ENCODE results near the gene CROT.

The CROT gene

GRCh38 chr7:87404674-87405073 is 59.2 kb downstream of the CROT start:
- no peak overlapping the region for H3K4me3 ChIP-seq (ENCODE audit: low read length)
- H3K79me2 ChIP-seq (ENCODE audit: control insufficient read depth, low read length), result no peaks in the 10 kb centered on the region
- no peaks in the 10 kb centered on the region for H3K4me1 ChIP-seq (ENCODE audit: control insufficient read depth, low read length)
- H4K20me1 ChIP-seq (ENCODE audit: control insufficient read depth, insufficient read depth, low read depth, low read length), result no peaks in the 10 kb centered on the region
- no peak overlapping the region for H3K4me2 ChIP-seq (ENCODE audit: low read length)
- H3K27ac ChIP-seq (ENCODE audit: low read depth, low read length), result no peak overlapping the region
- H3K9me2 ChIP-seq (replicated peaks; ENCODE audit: control insufficient read depth, low read length), result no peaks in the 10 kb centered on the region
- no peaks in the 10 kb centered on the region for H3K36me3 ChIP-seq (ENCODE audit: control insufficient read depth, low read length)
- TF ChIP-seq CTCF (IDR thresholded peaks at IDR 0.05; ENCODE audit: low read depth, low read length, poor library complexity, severe bottlenecking) (no peak), EZH2phosphoT487 (IDR thresholded peaks at IDR 0.05; ENCODE audit: borderline replicate concordance, low read length) (no peak)
- no peaks in the 10 kb centered on the region for H3K27me3 ChIP-seq (ENCODE audit: control insufficient read depth, low read length)
- no peaks in the 10 kb centered on the region for H3F3A ChIP-seq (ENCODE audit: control insufficient read depth, insufficient read depth)
- H3K9me3 ChIP-seq (ENCODE audit: control insufficient read depth, insufficient read depth, low read length), result no peaks in the 10 kb centered on the region

GRCh38 chr7:87411186-87411585 is 65.7 kb downstream of the CROT start:
- H3K4me2 ChIP-seq (ENCODE audit: low read length), result no peak overlapping the region
- H3K79me2 ChIP-seq (ENCODE audit: control insufficient read depth, low read length), result no peaks in the 10 kb centered on the region
- H3K27ac ChIP-seq (ENCODE audit: low read depth, low read length), result no peak overlapping the region
- no peaks in the 10 kb centered on the region for H4K20me1 ChIP-seq (ENCODE audit: control insufficient read depth, insufficient read depth, low read depth, low read length)
- H3K9me2 ChIP-seq (replicated peaks; ENCODE audit: control insufficient read depth, low read length), result no peaks in the 10 kb centered on the region
- no peaks in the 10 kb centered on the region for H3K27me3 ChIP-seq (ENCODE audit: control insufficient read depth, low read length)
- H3K36me3 ChIP-seq (ENCODE audit: control insufficient read depth, low read length), result no peaks in the 10 kb centered on the region
- no peaks in the 10 kb centered on the region for H3F3A ChIP-seq (ENCODE audit: control insufficient read depth, insufficient read depth)
- TF ChIP-seq EZH2phosphoT487 (IDR thresholded peaks at IDR 0.05; ENCODE audit: borderline replicate concordance, low read length), result no peak
- TF ChIP-seq CTCF (IDR thresholded peaks at IDR 0.05; ENCODE audit: low read depth, low read length, poor library complexity, severe bottlenecking), result no peak
- H3K4me3 ChIP-seq (ENCODE audit: low read length), result no peak overlapping the region
- H3K4me1 ChIP-seq (ENCODE audit: control insufficient read depth, low read length), result no peaks in the 10 kb centered on the region
- H3K9me3 ChIP-seq (ENCODE audit: control insufficient read depth, insufficient read depth, low read length), result no peaks in the 10 kb centered on the region

- Histone ChIP-seq H3K27ac (ENCODE audit: low read depth, low read length) (no peak overlapping the region), H3K36me3 (ENCODE audit: control insufficient read depth, low read length) (no peaks in the 10 kb centered on the region), H3K9me3 (ENCODE audit: control insufficient read depth, insufficient read depth, low read length) (no peaks in the 10 kb centered on the region), H3F3A (ENCODE audit: control insufficient read depth, insufficient read depth) (no peaks in the 10 kb centered on the region), H3K4me1 (ENCODE audit: control insufficient read depth, low read length) (no peaks in the 10 kb centered on the region), H3K9me2 (replicated peaks; ENCODE audit: control insufficient read depth, low read length) (no peaks in the 10 kb centered on the region), H4K20me1 (ENCODE audit: control insufficient read depth, insufficient read depth, low read depth, low read length) (no peaks in the 10 kb centered on the region), H3K79me2 (ENCODE audit: control insufficient read depth, low read length) (no peaks in the 10 kb centered on the region), H3K27me3 (ENCODE audit: control insufficient read depth, low read length) (no peaks in the 10 kb centered on the region), H3K4me3 (ENCODE audit: low read length) (no peak overlapping the region), H3K4me2 (ENCODE audit: low read length) (no peak overlapping the region)
- TF ChIP-seq CTCF (IDR thresholded peaks at IDR 0.05; ENCODE audit: low read depth, low read length, poor library complexity, severe bottlenecking), result no peak
Observed at GRCh38 chr7:87413029-87413428, 67.6 kb downstream of the CROT start.
